ENCODE data around the gene TGFBR3. TPM values are rescaled to one million over a fixed set of nuclear protein-coding genes. Genes with fewer than 3 reads are reported as not detected.

The TGFBR3 gene
- total RNA-seq, 1 donor = 32.2 TPM

GRCh38 chr1:91707890-91708218 is 178.1 kb downstream of the TGFBR3 start:
- no peaks in the 10 kb centered on the region for H3K9me3 ChIP-seq (ENCODE audit: low read depth, low read length)
- H3K4me2 ChIP-seq (ENCODE audit: insufficient read depth, low read length) = no peak overlapping the region
- peaks cover under 1% of the 10 kb centered on the region for H3K4me1 ChIP-seq (ENCODE audit: insufficient read depth, low read length)
- no peaks in the 10 kb centered on the region for H3K27me3 ChIP-seq (ENCODE audit: insufficient read depth, low read length)
- H3K36me3 ChIP-seq (ENCODE audit: insufficient read depth, low read length) = peaks cover 4% of the 10 kb centered on the region
- TF ChIP-seq, protein P1, sequence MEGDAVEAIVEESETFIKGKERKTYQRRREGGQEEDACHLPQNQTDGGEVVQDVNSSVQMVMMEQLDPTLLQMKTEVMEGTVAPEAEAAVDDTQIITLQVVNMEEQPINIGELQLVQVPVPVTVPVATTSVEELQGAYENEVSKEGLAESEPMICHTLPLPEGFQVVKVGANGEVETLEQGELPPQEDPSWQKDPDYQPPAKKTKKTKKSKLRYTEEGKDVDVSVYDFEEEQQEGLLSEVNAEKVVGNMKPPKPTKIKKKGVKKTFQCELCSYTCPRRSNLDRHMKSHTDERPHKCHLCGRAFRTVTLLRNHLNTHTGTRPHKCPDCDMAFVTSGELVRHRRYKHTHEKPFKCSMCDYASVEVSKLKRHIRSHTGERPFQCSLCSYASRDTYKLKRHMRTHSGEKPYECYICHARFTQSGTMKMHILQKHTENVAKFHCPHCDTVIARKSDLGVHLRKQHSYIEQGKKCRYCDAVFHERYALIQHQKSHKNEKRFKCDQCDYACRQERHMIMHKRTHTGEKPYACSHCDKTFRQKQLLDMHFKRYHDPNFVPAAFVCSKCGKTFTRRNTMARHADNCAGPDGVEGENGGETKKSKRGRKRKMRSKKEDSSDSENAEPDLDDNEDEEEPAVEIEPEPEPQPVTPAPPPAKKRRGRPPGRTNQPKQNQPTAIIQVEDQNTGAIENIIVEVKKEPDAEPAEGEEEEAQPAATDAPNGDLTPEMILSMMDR (IDR thresholded peaks at IDR 0.05; ENCODE audit: extremely low read depth, low read depth, low read length) = no peak
- no peak overlapping the region for H3K27ac ChIP-seq (ENCODE audit: low read depth, low read length)
- no peaks in the 10 kb centered on the region for H4K20me1 ChIP-seq (ENCODE audit: insufficient read depth, low read length)
- H3K4me3 ChIP-seq (ENCODE audit: insufficient read depth, low read length) = no peak overlapping the region
- DNase-seq (ENCODE audit: insufficient read length, low spot score, missing footprints) = no peak
- no peak overlapping the region for H2AFZ ChIP-seq (ENCODE audit: low read length)
- H3K79me2 ChIP-seq (ENCODE audit: insufficient read depth, low read length) = no peaks in the 10 kb centered on the region

DNA sequence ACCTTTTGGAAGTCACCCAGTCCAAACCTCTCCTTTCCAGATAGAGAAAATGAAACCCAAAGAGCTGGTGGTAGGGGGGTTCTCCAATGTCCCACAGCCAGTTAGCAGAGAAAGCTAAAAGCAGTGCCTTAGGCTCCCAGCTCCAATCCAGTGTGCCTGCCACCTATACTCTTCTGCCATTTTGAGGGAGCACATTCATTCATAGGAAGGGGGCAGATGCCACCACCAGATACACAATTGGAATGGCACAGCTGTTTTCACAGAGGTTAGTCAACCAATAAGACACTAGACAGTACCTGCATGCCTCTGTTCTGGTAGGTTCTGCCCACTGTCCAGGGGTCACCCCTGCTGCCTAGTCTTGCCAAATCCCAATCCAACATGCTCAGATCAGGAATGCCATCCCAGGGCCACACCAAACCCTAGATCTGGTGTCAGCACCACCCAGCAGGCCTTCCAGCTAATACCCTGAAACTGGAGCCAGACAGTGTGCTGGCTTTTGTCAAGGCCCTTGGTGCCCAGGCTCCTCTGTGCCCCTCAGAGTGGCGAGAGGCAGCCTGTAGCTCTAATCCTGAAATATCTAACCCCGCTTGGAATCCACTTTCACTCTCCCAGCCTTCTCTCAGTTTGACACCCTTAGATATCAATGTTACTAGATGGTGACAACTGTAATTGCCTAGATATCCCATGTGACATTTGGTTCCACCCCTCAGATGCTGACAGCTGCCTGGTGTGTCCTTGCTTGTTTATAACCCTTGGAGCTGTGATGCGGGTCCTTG is 178.6 kb downstream of the TGFBR3 start:
- Histone ChIP-seq H3K27ac (ENCODE audit: low read depth, low read length) (no peak overlapping the region), H4K20me1 (ENCODE audit: insufficient read depth, low read length) (no peaks in the 10 kb centered on the region), H3K36me3 (ENCODE audit: insufficient read depth, low read length) (peaks cover 4% of the 10 kb centered on the region), H3K27me3 (ENCODE audit: insufficient read depth, low read length) (no peaks in the 10 kb centered on the region), H3K79me2 (ENCODE audit: insufficient read depth, low read length) (no peaks in the 10 kb centered on the region), H3K4me2 (ENCODE audit: insufficient read depth, low read length) (no peak overlapping the region), H2AFZ (ENCODE audit: low read length) (no peak overlapping the region), H3K4me3 (ENCODE audit: insufficient read depth, low read length) (no peak overlapping the region), H3K4me1 (ENCODE audit: insufficient read depth, low read length) (no peaks in the 10 kb centered on the region), H3K9me3 (ENCODE audit: low read depth, low read length) (no peaks in the 10 kb centered on the region)
- TF ChIP-seq, protein P1 (IDR thresholded peaks at IDR 0.05; ENCODE audit: extremely low read depth, low read depth, low read length) = no peak
- no peak for DNase-seq (ENCODE audit: insufficient read length, low spot score, missing footprints)

- Histone ChIP-seq H3K36me3 (ENCODE audit: insufficient read depth, low read length) (no peaks in the 10 kb centered on the region), H3K27ac (ENCODE audit: low read depth, low read length) (no peak overlapping the region), H3K4me3 (ENCODE audit: insufficient read depth, low read length) (no peak overlapping the region), H4K20me1 (ENCODE audit: insufficient read depth, low read length) (no peaks in the 10 kb centered on the region), H3K79me2 (ENCODE audit: insufficient read depth, low read length) (no peaks in the 10 kb centered on the region), H3K4me1 (ENCODE audit: insufficient read depth, low read length) (peaks cover 8% of the 10 kb centered on the region), H3K9me3 (ENCODE audit: low read depth, low read length) (no peaks in the 10 kb centered on the region), H2AFZ (ENCODE audit: low read length) (no peak overlapping the region), H3K4me2 (ENCODE audit: insufficient read depth, low read length) (no peak overlapping the region), H3K27me3 (ENCODE audit: insufficient read depth, low read length) (no peaks in the 10 kb centered on the region)
- DNase-seq (ENCODE audit: insufficient read length, low spot score, missing footprints) = no peak
- TF ChIP-seq, protein P1 (IDR thresholded peaks at IDR 0.05; ENCODE audit: extremely low read depth, low read depth, low read length) = no peak
These were observed 179.6 kb downstream of the TGFBR3 start for GRCh38 chr1:91706140-91706957.

DNA sequence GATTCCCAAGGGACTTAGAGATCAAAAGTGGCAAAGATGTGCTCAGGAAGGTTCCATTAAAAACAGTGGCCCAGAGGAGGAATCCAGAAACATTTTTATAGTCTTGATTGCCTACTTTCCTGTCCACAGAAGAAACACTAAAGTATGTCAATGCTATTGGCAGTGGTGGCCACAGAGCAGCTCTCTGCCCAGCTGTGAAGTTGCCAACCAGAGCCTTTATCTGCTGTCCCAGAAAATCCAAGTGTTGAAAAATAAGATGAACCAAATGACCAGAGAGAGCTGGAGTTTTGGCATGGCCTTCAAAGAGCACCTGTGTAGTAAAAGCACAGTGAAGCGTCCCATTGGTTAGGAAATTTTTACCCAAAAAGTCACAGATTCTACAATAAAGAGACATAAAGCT is 181.2 kb downstream of the TGFBR3 start:
- TF ChIP-seq, protein P1 (IDR thresholded peaks at IDR 0.05; ENCODE audit: extremely low read depth, low read depth, low read length) = no peak
- H3K79me2 ChIP-seq (ENCODE audit: insufficient read depth, low read length) = no peaks in the 10 kb centered on the region
- no peak overlapping the region for H2AFZ ChIP-seq (ENCODE audit: low read length)
- H3K27me3 ChIP-seq (ENCODE audit: insufficient read depth, low read length) = no peaks in the 10 kb centered on the region
- H3K4me2 ChIP-seq (ENCODE audit: insufficient read depth, low read length) = no peak overlapping the region
- no peak for DNase-seq (ENCODE audit: insufficient read length, low spot score, missing footprints)
- no peak overlapping the region for H3K4me3 ChIP-seq (ENCODE audit: insufficient read depth, low read length)
- H4K20me1 ChIP-seq (ENCODE audit: insufficient read depth, low read length) = no peaks in the 10 kb centered on the region
- H3K27ac ChIP-seq (ENCODE audit: low read depth, low read length) = no peak overlapping the region
- peaks cover 24% of the 10 kb centered on the region for H3K4me1 ChIP-seq (ENCODE audit: insufficient read depth, low read length)
- H3K9me3 ChIP-seq (ENCODE audit: low read depth, low read length) = no peaks in the 10 kb centered on the region
- no peaks in the 10 kb centered on the region for H3K36me3 ChIP-seq (ENCODE audit: insufficient read depth, low read length)
